K562 (cell line): Measurements from ENCODE around the gene MKRN1. TPM values are rescaled to one million over a fixed set of nuclear protein-coding genes. Genes with fewer than 3 reads are reported as not detected.
A peak's percentile ranks its signal among the peaks of the same experiment; 100 is the strongest.

Experiments
- ATAC-seq: fragments of 200-7000 bp; cut with Tn5 transposase; 3 replicates; pipeline ENCODE4 v1.9.1; 2020; ENCODE audit warnings: moderate library complexity
- BruUV-seq: library from RNA; stranded (reverse); fragments of 400-500 nt; replicated peaks from 2 replicates; lab custom pipeline; 2021; lab: Mats Ljungman, UMichigan
- CTCF ChIA-PET: fragments of 300-600 bp; formaldehyde crosslinking; extraction: SDS; loops from one replicate; lab custom pipeline; 2021; ENCODE audit warnings: low intra/inter-chr PET ratio; lab: Yijun Ruan, JAX
- POLR2A ChIA-PET: fragments of 300-600, 350-650 bp; sonication (Branson Sonifier 250); formaldehyde crosslinking; extraction: SDS; loops from one replicate; lab custom pipeline; 2021; ENCODE audit warnings: antibody characterized with exemption, inconsistent platforms; lab: Yijun Ruan, JAX
- DNase-seq, 4 experiments: peaks; one replicate each; pipeline versions ENCODE4 v3.0.0 to v3.0.0-alpha.2; 2011 to 2018; ENCODE audit warnings: low spot score in 3 of 4, mixed read lengths in 3 of 4; ENCODE audit errors: extremely low read depth in 1 of 4
- FAIRE-seq: peaks from 2 replicates; lab custom pipeline; 2011; peaks lifted over from hg19 to GRCh38; lab: Jason Lieb, UNC
- H2AFZ ChIP-seq: 2 replicates; pipeline ENCODE4 v1.6.0; 2011; ENCODE audit warnings: low read depth, low read length, control low read depth, inconsistent platforms
- H3K27ac ChIP-seq: fragments of 200-600 bp; 3 replicates; pipeline ENCODE4 v1.8.0; 2011; ENCODE audit warnings: low read depth, mild to moderate bottlenecking, control low read depth, inconsistent platforms, low read length, moderate library complexity, mixed read lengths; ENCODE audit errors: extremely low read depth
- H3K27me3 ChIP-seq, 2 experiments: fragments of 300-600 bp in 1 of 2; 2 replicates in 1 of 2; 3 replicates in 1 of 2; pipeline versions ENCODE4 v1.6.0 to v1.8.0; 2011; ENCODE audit warnings: inconsistent platforms in 2 of 2, low read length in 2 of 2, mild to moderate bottlenecking in 1 of 2, mixed read lengths in 1 of 2, moderate library complexity in 1 of 2; ENCODE audit not compliant: control insufficient read depth in 2 of 2, insufficient read depth in 2 of 2
- H3K36me3 ChIP-seq: fragments of 300-600 bp; 3 replicates; pipeline ENCODE4 v1.8.0; 2011; ENCODE audit warnings: mild to moderate bottlenecking, low read length, inconsistent platforms; ENCODE audit not compliant: control insufficient read depth, insufficient read depth
- H3K4me1 ChIP-seq, 2 experiments: fragments of 200-600 bp in 1 of 2; replicated peaks in 1 of 2; 2 replicates in 1 of 2; 3 replicates in 1 of 2; pipeline versions ENCODE4 v1.5.1 to v1.8.0; 2011; ENCODE audit warnings: inconsistent platforms in 2 of 2, low read length in 2 of 2, mild to moderate bottlenecking in 1 of 2, mixed read lengths in 1 of 2, moderate library complexity in 1 of 2; ENCODE audit not compliant: control insufficient read depth in 2 of 2, insufficient read depth in 2 of 2
- H3K4me2 ChIP-seq: 2 replicates; pipeline ENCODE4 v1.6.1; 2011; ENCODE audit warnings: low read length, control low read depth, inconsistent platforms, mixed read lengths; ENCODE audit not compliant: insufficient read depth
- H3K4me3 ChIP-seq: fragments of 200-600 bp; sonication (generic), shearing (Covaris generic); 2 replicates; pipeline ENCODE4 v1.5.1; 2016; ENCODE audit warnings: control low read depth, inconsistent platforms
- H3K79me2 ChIP-seq: fragments of 200-600 bp; 3 replicates; pipeline ENCODE4 v1.8.0; 2011; ENCODE audit warnings: low read length, inconsistent platforms; ENCODE audit not compliant: control insufficient read depth, insufficient read depth
- H3K9ac ChIP-seq, 2 experiments: 2 replicates each; pipeline versions ENCODE4 v1.6.0 to v1.6.1; 2011; ENCODE audit warnings: low read depth in 2 of 2, low read length in 2 of 2, control low read depth in 1 of 2, inconsistent platforms in 1 of 2, mild to moderate bottlenecking in 1 of 2, mixed read lengths in 1 of 2; ENCODE audit not compliant: insufficient read depth in 1 of 2
- H3K9me1 ChIP-seq: one replicate; pipeline ENCODE4 v1.6.0; 2011; ENCODE audit warnings: inconsistent platforms, mild to moderate bottlenecking, low read length, moderate library complexity; ENCODE audit not compliant: control insufficient read depth, insufficient read depth
- H3K9me3 ChIP-seq: replicated peaks from 2 replicates; pipeline ENCODE4 v1.5.1; 2011; ENCODE audit warnings: low read depth, low read length, inconsistent platforms; ENCODE audit not compliant: control insufficient read depth, insufficient read depth
- H4K20me1 ChIP-seq: replicated peaks from 2 replicates; pipeline ENCODE4 v1.6.1; 2011; ENCODE audit warnings: low read length, inconsistent platforms, mixed read lengths; ENCODE audit not compliant: control insufficient read depth, insufficient read depth
- BCLAF1 ChIP-seq, 2 experiments: fragments of 450-650 bp in 1 of 2; IDR thresholded peaks; 2 replicates each; pipeline ENCODE4 v1.6.1; 2011 to 2017; ENCODE audit warnings: low read depth in 2 of 2, antibody characterized with exemption in 1 of 2, borderline replicate concordance in 1 of 2, low read length in 1 of 2, mild to moderate bottlenecking in 1 of 2, mixed read lengths in 1 of 2; ENCODE audit not compliant: control insufficient read depth in 1 of 2
- CEBPB ChIP-seq: fragments of 450-650 bp; IDR thresholded peaks from 2 replicates; pipeline ENCODE4 v1.6.1; 2016; ENCODE audit warnings: missing genetic modification characterization, missing compliant biosample characterization
- GMEB1 ChIP-seq: fragments of 250-450 bp; sonication (Bioruptor Pico); IDR thresholded peaks from 2 replicates; pipeline ENCODE4 v1.4.0; 2020; ENCODE audit warnings: mild to moderate bottlenecking
- JUND ChIP-seq, 2 experiments: IDR thresholded peaks; 2 replicates in 1 of 2; 3 replicates in 1 of 2; pipeline ENCODE4 v1.6.1; 2011; ENCODE audit warnings: borderline replicate concordance in 2 of 2, low read depth in 2 of 2, low read length in 2 of 2, improper control_type of control experiment in 1 of 2, missing biosample characterization in 1 of 2, missing genetic modification characterization in 1 of 2, missing genetic modification reagents in 1 of 2
- SMARCA5 ChIP-seq: fragments of 450-650 bp; IDR thresholded peaks from 2 replicates; pipeline ENCODE4 v1.6.1; 2016
- ZFX ChIP-seq: sonication (generic); formaldehyde crosslinking; IDR thresholded peaks from 2 replicates; pipeline ENCODE4 v1.8.0; 2022; ENCODE audit warnings: mild to moderate bottlenecking, missing genetic modification reagents, moderate library complexity
- WGBS: fragments of 100-300 bp; shearing (Covaris generic); methylation state at CpG from one replicate; pipeline ENCODE4 v1.1.6; 2016; ENCODE audit warnings: low coverage, mixed read lengths; ENCODE audit not compliant: insufficient coverage; ENCODE audit errors: missing lambda C conversion rate; 5-methylcytosine and 5-hydroxymethylcytosine counted together
- in situ Hi-C: fragments of 300-500 bp; cut with MboI; formaldehyde crosslinking; loops from 4 replicates; pipeline ENCODE4 v1.15.0; 2018; ENCODE audit warnings: inconsistent platforms, mixed read lengths
- intact Hi-C: fragments of 100-400 bp; cut with micrococcal nuclease; formaldehyde crosslinking; loops from 2 replicates; pipeline ENCODE4 v1.14.2; 2022
- polyA plus RNA-seq, 8 experiments: library from polyadenylated mRNA; depleted of rRNA in 4 of 8; stranded (reverse) in 5 of 8; unstranded in 3 of 8; fragments of >200 nt; fragmentation: Nextera tagmentation in 2 of 8; fragmentation: Illumina TruSeq in 1 of 8; extraction: Ambion mirVana in 2 of 8; extraction: Trizol in 1 of 8; gene quantifications; 2 replicates each; pipeline versions ENCODE4 v1.2.1 to v1.2.3, GENCODE V29; 2011 to 2014; ENCODE audit warnings: inconsistent platforms in 1 of 8, missing spikeins in 1 of 8
- total RNA-seq, 7 experiments: library from RNA; depleted of rRNA in 6 of 7; stranded (reverse); fragments of >200 nt in 6 of 7; fragmentation: Illumina TruSeq in 2 of 7; extraction: Trizol in 2 of 7; gene quantifications; 2 replicates each; pipeline versions ENCODE4 v1.2.1 to v1.2.3, GENCODE V29; 2011 to 2021; ENCODE audit warnings: low replicate concordance in 1 of 7

Gene MKRN1
- total and polyA plus RNA-seq, 9 of the 15 experiments (the other 6 are each of a cell fraction or from before 2014, with no cell fraction given): 30.5 to 90.3 (median 76.0) TPM

- Histone ChIP-seq H3K36me3 (no peaks in the 10 kb centered on the region), H3K4me2 (no peak overlapping the region), H3K9me1 (no peaks in the 10 kb centered on the region), H3K9me3 (no peaks in the 10 kb centered on the region), H3K27ac (no peak overlapping the region), H3K27me3 (no peaks in the 10 kb centered on the region), H3K4me1 (peaks cover 34 to 44% of the 10 kb centered on the region in 2 experiments), H3K4me3 (no peak overlapping the region), H4K20me1 (no peaks in the 10 kb centered on the region), H2AFZ (peak overlapping the region; percentile 43), H3K79me2 (no peaks in the 10 kb centered on the region), H3K9ac (no peak overlapping the region)
- BruUV-seq: no TSS peak
- DNase-seq: no peak
- CTCF ChIA-PET: no interaction called here
- ATAC-seq: no peak
- POLR2A ChIA-PET: interaction anchor here (5.7 kb wide), 1 partner anchor 7 kb away, joined by 44 read pairs; the partner anchor contains the start of gene MKRN1
- TF ChIP-seq JUND (IDR thresholded peaks at IDR 0.05; ENCODE audit: borderline replicate concordance, low read depth, low read length) (no peak), JUND (tag; IDR thresholded peaks at IDR 0.05; ENCODE audit: borderline replicate concordance, low read depth, low read length) (0 out of 3 replicates have a peak, but pooled peaks have one; percentile 2), GMEB1 (CRISPR knock-in tag) (no peak), ZFX (CRISPR knock-in tag) (0 out of 2 replicates have a peak, but pooled peaks have one; percentile 24), BCLAF1 (IDR thresholded peaks at IDR 0.05; ENCODE audit: borderline replicate concordance in 1 of 2, control insufficient read depth in 1 of 2, low read depth in 2 of 2, low read length in 1 of 2) (no peak), CEBPB (tag) (peak; percentile 42), SMARCA5 (peak; percentile 4; the same call in 1 of the 2 replicates)
- in situ Hi-C loops: no loop called here
- intact Hi-C loops: no loop called here
- 46% methylated on average over 5 of the region's 5 CpGs for WGBS
- FAIRE-seq: no peak
Observed at GRCh38 chr7:140484951-140485499, 5.7 kb upstream of the MKRN1 start.
